ENCODE results near the gene GPAT2. TPM values are rescaled to one million over a fixed set of nuclear protein-coding genes. Genes with fewer than 3 reads are reported as not detected.
"Not testable (repeated sequence)": the region's sequence is repeated elsewhere in the genome, so short reads cannot be mapped to it uniquely, and the experiment has no call there.

Gene GPAT2
- total and polyA plus RNA-seq, 2 donors (not counting 1 experiment from before 2014, with no cell fraction given): 3.6 to 11.7 TPM

DNA sequence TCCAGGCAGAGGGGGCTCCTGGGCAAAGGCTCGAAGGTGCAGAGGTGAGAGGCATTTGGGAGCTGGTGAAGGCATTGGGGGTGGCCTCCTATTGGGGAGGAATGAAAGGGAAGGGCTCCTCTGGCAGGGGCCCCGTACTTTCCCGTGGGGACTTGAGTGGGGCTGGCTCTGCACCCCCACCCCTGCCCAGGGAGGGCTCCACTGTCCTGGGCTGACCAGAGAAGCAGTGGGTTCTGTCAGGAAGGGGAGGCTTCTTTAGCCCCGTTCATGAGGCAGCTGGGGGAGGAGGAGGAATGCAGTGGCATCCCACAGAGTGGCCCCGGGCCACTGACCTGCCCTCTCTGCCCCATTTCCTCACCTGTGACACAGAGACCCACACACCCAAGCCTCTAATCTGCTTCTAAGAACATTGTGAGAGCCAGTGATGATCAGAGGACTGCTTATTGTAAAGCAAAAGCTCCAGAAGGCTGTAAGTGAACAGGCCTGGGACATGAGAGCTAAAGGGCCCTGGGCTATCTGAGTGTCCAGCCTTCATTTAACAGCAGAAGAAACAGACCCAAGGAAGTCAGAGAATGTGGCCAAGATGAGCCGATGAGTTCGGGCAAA, 38.6 kb upstream of the GPAT2 start:
- no peak for DNase-seq
- TF ChIP-seq, protein P1, sequence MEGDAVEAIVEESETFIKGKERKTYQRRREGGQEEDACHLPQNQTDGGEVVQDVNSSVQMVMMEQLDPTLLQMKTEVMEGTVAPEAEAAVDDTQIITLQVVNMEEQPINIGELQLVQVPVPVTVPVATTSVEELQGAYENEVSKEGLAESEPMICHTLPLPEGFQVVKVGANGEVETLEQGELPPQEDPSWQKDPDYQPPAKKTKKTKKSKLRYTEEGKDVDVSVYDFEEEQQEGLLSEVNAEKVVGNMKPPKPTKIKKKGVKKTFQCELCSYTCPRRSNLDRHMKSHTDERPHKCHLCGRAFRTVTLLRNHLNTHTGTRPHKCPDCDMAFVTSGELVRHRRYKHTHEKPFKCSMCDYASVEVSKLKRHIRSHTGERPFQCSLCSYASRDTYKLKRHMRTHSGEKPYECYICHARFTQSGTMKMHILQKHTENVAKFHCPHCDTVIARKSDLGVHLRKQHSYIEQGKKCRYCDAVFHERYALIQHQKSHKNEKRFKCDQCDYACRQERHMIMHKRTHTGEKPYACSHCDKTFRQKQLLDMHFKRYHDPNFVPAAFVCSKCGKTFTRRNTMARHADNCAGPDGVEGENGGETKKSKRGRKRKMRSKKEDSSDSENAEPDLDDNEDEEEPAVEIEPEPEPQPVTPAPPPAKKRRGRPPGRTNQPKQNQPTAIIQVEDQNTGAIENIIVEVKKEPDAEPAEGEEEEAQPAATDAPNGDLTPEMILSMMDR (IDR thresholded peaks at IDR 0.05): no peak
- TF ChIP-seq EZH2 (IDR thresholded peaks at IDR 0.05; ENCODE audit: borderline replicate concordance, insufficient read depth, low read depth, low read length, poor library complexity, severe bottlenecking): no peak
- Mint-ChIP-seq H3K4me1 (no peaks in the 10 kb centered on the region), H3K4me3 (no peak overlapping the region), H3K27ac (no peak overlapping the region), H3K9me3 (ENCODE audit: insufficient read depth) (peaks cover 10% of the 10 kb centered on the region), H3K27me3 (peaks cover 2% of the 10 kb centered on the region)
- no peak for ATAC-seq (ENCODE audit: low read depth)
- Histone ChIP-seq H4K20me1 (ENCODE audit: control insufficient read depth, insufficient read depth, low read length, poor library complexity, severe bottlenecking) (no peaks in the 10 kb centered on the region), H2AFZ (ENCODE audit: insufficient read depth, low read depth, low read length, poor library complexity, severe bottlenecking) (no peak overlapping the region), H3K9me3 (ENCODE audit: control extremely low read depth in 1 of 3, control insufficient read depth in 2 of 3, insufficient read depth in 1 of 3, low read length in 2 of 3) (peaks cover 0 to 7% (median 2%) of the 10 kb centered on the region in 3 donors), H3K27ac (ENCODE audit: low read length in 2 of 2) (no peak overlapping the region), H3K4me2 (replicated peaks; ENCODE audit: low read depth, low read length, poor library complexity, severe bottlenecking) (no peak overlapping the region), H3K9ac (ENCODE audit: low read length) (no peak overlapping the region), H3K4me1 (ENCODE audit: control insufficient read depth in 2 of 2, insufficient read depth in 2 of 2, low read length in 2 of 2) (no peaks in the 10 kb centered on the region), H3K27me3 (replicated peaks in 1 of 4; ENCODE audit: control extremely low read depth in 1 of 4, control insufficient read depth in 3 of 4, insufficient read depth in 4 of 4, low read length in 3 of 4) (no peaks in the 10 kb centered on the region), H3K79me2 (ENCODE audit: control insufficient read depth, insufficient read depth, low read length) (no peaks in the 10 kb centered on the region), H3K36me3 (replicated peaks in 1 of 2; ENCODE audit: control extremely low read depth in 1 of 2, control insufficient read depth in 1 of 2, extremely low read depth in 1 of 2, insufficient read depth in 2 of 2, low read length in 1 of 2) (no peaks in the 10 kb centered on the region), H3K4me3 (ENCODE audit: control extremely low read depth in 1 of 5, extremely low read depth in 1 of 5, insufficient read depth in 1 of 5, low read depth in 2 of 5, low read length in 4 of 5) (no peak overlapping the region)
- WGBS (ENCODE audit: insufficient coverage): 90% methylated on average over 4 of the region's 7 CpGs
- ChIA-PET POLR2A (no interaction called here), CTCF (no interaction called here)
- intact Hi-C loops (cut with micrococcal nuclease): no loop called here

DNA sequence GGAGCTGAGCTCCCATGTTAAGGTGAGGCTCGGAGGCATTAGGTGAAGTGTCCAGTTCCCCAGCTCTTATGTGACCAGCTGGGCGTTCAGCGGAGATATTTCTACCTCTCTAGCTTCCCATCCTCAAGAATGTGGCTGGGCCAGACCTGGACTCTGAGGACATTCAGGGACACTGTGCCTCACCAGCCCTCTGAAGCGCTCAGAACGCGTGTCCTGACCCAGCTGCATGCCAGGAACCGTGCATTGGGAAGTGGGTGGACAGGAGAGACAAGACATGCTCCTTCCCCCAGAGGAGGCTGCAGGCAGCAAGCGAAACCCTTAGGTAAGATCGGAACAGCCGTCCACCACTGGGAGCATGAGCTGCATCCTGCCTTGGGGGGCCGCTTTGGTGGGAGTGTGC, 38.0 kb upstream of the GPAT2 start:
- CTCF ChIA-PET: no interaction called here
- DNase-seq: no peak
- H3K4me1 Mint-ChIP-seq: no peaks in the 10 kb centered on the region

DNA sequence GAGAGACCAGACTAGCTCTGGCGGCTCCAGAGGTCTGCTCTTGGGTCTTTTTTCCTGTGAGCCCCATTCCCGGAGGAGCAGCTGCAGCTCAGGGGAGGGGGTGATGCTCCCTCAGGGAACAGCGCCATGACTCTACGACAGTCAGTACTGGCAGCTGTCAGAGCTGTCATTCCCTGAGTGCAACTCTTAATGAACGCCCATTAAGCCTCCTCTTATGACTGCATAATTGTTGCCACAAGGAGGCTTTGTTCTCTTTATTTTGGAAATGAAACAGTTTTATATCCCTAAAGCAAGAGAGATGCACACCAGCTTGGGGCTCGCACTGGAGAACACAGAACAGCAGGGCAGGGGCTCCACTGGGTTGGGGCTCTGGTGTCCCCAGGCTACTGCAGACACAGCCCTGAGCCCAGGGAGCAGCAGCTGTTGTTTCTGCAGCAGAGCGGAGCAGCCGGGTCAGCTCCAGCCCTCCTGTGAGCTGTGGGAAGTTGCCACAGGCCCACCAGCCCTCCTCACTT, 37.3 kb upstream of the GPAT2 start:
- 93% methylated on average over 3 of the region's 8 CpGs for WGBS (ENCODE audit: insufficient coverage)
- H3K4me3 ChIP-seq (ENCODE audit: control extremely low read depth in 1 of 5, extremely low read depth in 1 of 5, insufficient read depth in 1 of 5, low read depth in 2 of 5, low read length in 4 of 5); ATAC-seq (ENCODE audit: low read depth); H3K27me3 ChIP-seq (replicated peaks in 1 of 4; ENCODE audit: control extremely low read depth in 1 of 4, control insufficient read depth in 3 of 4, insufficient read depth in 4 of 4, low read length in 3 of 4); H3K9me3 ChIP-seq (ENCODE audit: control extremely low read depth in 1 of 3, control insufficient read depth in 2 of 3, insufficient read depth in 1 of 3, low read length in 2 of 3); H3K4me1 ChIP-seq (ENCODE audit: control insufficient read depth in 2 of 2, insufficient read depth in 2 of 2, low read length in 2 of 2); H3K27ac ChIP-seq (ENCODE audit: low read length in 2 of 2); H3K36me3 ChIP-seq (replicated peaks in 1 of 2; ENCODE audit: control extremely low read depth in 1 of 2, control insufficient read depth in 1 of 2, extremely low read depth in 1 of 2, insufficient read depth in 2 of 2, low read length in 1 of 2); H3K27ac Mint-ChIP-seq; H3K9ac ChIP-seq (ENCODE audit: low read length); H3K79me2 ChIP-seq (ENCODE audit: control insufficient read depth, insufficient read depth, low read length); H3K4me3 Mint-ChIP-seq; H3K27me3 Mint-ChIP-seq; H4K20me1 ChIP-seq (ENCODE audit: control insufficient read depth, insufficient read depth, low read length, poor library complexity, severe bottlenecking); H2AFZ ChIP-seq (ENCODE audit: insufficient read depth, low read depth, low read length, poor library complexity, severe bottlenecking); H3K4me2 ChIP-seq (replicated peaks; ENCODE audit: low read depth, low read length, poor library complexity, severe bottlenecking); POLR2A ChIA-PET; intact Hi-C loops (cut with micrococcal nuclease); H3K4me1 Mint-ChIP-seq; DNase-seq; CTCF ChIA-PET: not testable (repeated sequence)
- peaks cover 10% of the 10 kb centered on the region for H3K9me3 Mint-ChIP-seq (ENCODE audit: insufficient read depth)

More for the DNA sequence above, 38.0 kb upstream of the GPAT2 start:
- no peak overlapping the region for H3K9ac ChIP-seq (ENCODE audit: low read length)
- POLR2A ChIA-PET: no interaction called here
- Mint-ChIP-seq H3K4me3 (no peak overlapping the region), H3K27me3 (peaks cover 2% of the 10 kb centered on the region), H3K27ac (no peak overlapping the region), H3K9me3 (ENCODE audit: insufficient read depth) (peaks cover 10% of the 10 kb centered on the region)
- no peaks in the 10 kb centered on the region for H3K79me2 ChIP-seq (ENCODE audit: control insufficient read depth, insufficient read depth, low read length)
- H3K4me2 ChIP-seq (replicated peaks; ENCODE audit: low read depth, low read length, poor library complexity, severe bottlenecking): no peak overlapping the region
- H3K9me3 ChIP-seq (ENCODE audit: control extremely low read depth in 1 of 3, control insufficient read depth in 2 of 3, insufficient read depth in 1 of 3, low read length in 2 of 3): peaks cover 0 to 7% (median 2%) of the 10 kb centered on the region in 3 donors
- intact Hi-C loops (cut with micrococcal nuclease): no loop called here
- H3K36me3 ChIP-seq (replicated peaks in 1 of 2; ENCODE audit: control extremely low read depth in 1 of 2, control insufficient read depth in 1 of 2, extremely low read depth in 1 of 2, insufficient read depth in 2 of 2, low read length in 1 of 2): no peaks in the 10 kb centered on the region
- no peaks in the 10 kb centered on the region for H3K4me1 ChIP-seq (ENCODE audit: control insufficient read depth in 2 of 2, insufficient read depth in 2 of 2, low read length in 2 of 2)
- H3K27ac ChIP-seq (ENCODE audit: low read length in 2 of 2): no peak overlapping the region
- H3K4me3 ChIP-seq (ENCODE audit: control extremely low read depth in 1 of 5, extremely low read depth in 1 of 5, insufficient read depth in 1 of 5, low read depth in 2 of 5, low read length in 4 of 5): no peak overlapping the region
- no peak for ATAC-seq (ENCODE audit: low read depth)
- 91% methylated on average over 10 of the region's 11 CpGs for WGBS (ENCODE audit: insufficient coverage)
- no peaks in the 10 kb centered on the region for H4K20me1 ChIP-seq (ENCODE audit: control insufficient read depth, insufficient read depth, low read length, poor library complexity, severe bottlenecking)
- no peaks in the 10 kb centered on the region for H3K27me3 ChIP-seq (replicated peaks in 1 of 4; ENCODE audit: control extremely low read depth in 1 of 4, control insufficient read depth in 3 of 4, insufficient read depth in 4 of 4, low read length in 3 of 4)
- no peak overlapping the region for H2AFZ ChIP-seq (ENCODE audit: insufficient read depth, low read depth, low read length, poor library complexity, severe bottlenecking)
- TF ChIP-seq, protein P1 (IDR thresholded peaks at IDR 0.05): no peak
- no peak for TF ChIP-seq EZH2 (IDR thresholded peaks at IDR 0.05; ENCODE audit: borderline replicate concordance, insufficient read depth, low read depth, low read length, poor library complexity, severe bottlenecking)
